HG03378 (cell line): ENCODE results near the gene CCDC121.
A peak's percentile ranks its signal among the peaks of the same experiment; 100 is the strongest.

Experiments used
- ATAC-seq: cut with Tn5 transposase; IDR thresholded peaks from one replicate; pipeline ENCODE4 v1.9.1; 2021; ENCODE audit warnings: mild to moderate bottlenecking, moderate library complexity; ENCODE audit not compliant: unreplicated experiment

The CCDC121 gene

DNA sequence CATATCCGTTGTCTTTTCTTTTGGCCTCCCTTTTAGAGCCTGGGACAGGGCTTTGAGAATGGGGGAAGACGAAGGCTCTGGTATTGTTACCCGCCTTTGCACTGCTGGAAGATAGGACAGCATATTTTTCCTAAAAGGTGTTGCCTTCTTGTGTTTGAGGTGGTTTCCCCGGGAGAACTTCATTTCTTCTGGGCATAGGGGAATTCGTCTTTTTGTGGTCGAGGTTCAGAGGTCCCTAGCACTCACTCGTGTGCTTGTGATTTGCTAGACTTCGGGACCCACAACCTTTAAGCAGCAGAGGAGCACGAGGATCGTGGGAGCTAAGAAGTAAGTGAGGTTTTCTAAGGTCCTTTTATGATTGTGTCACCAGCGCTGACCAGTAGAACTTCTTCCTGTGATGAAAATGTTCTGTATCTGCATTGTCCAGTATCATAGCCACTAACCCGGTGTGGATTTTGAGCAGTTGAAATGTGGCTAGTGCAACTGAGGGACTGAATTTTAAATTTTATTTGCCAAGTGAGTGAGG is 45.4 kb downstream of the CCDC121 start:
- ATAC-seq = no peak

DNA sequence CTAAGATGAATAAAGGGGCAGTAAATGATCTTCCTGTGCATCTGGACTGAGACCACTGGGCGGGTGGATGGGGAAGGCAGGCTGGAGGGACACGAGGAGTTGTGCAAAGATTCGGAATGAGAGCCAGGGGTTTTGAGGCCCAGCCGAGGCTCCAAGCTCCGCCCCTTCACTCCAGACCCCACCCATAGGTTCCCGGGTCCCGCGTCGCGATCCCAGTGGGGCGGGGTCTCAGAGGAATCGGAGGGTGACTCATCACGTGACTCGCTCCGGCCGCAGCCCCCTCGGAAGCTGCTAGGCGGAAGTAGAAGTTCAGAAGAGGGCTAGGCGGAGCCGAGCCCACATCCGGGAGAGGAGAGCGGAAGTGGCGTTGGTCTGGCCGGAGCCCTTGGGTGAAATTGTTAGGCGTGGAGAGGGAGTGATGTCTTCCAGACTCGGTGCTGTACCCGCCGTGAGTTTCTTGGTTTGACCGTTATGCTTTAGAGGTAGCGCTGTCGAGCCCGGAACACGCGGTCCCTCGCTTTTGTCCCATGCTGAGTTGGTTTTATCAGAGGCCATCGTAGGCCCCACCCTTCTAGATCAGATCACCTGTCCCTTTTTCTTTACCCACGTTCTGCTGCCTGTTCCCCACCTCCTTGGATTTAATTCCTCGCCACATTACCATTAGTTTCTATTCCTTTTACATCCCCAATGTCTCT is 46.0 kb downstream of the CCDC121 start, which contains the start of gene ZNF512:
Gene ZNF512, plus strand, starts transcription at position 348 of the 695 bp plus-strand sequence. Its CDS starts 71 bp downstream, at position 419.
- ATAC-seq = peak; percentile 78

DNA sequence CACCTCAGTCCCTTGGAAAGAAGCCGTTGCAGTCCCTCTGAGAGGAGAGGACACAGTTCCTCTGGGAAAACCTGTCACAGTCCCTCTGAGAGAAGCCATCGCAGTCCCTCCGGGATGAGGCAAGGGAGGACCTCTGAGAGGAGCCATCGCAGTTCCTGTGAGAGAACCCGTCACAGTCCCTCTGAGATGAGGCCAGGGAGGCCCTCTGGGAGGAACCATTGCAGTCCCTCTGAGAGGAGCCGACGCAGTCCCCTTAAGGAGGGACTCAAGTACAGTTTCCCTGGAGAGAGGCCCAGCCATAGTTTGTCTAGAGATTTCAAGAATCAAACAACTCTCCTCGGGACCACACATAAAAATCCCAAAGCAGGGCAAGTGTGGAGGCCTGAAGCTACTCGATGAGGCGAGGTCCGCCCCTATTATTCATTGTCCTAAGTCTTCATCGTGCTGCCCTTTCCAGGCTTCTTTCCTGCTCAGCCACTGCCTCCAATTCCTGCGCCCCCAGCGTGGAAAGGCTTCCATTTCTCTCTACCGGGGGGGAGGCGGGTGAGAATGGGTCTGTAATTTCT is 46.6 kb downstream of the CCDC121 start:
- no peak for ATAC-seq

DNA sequence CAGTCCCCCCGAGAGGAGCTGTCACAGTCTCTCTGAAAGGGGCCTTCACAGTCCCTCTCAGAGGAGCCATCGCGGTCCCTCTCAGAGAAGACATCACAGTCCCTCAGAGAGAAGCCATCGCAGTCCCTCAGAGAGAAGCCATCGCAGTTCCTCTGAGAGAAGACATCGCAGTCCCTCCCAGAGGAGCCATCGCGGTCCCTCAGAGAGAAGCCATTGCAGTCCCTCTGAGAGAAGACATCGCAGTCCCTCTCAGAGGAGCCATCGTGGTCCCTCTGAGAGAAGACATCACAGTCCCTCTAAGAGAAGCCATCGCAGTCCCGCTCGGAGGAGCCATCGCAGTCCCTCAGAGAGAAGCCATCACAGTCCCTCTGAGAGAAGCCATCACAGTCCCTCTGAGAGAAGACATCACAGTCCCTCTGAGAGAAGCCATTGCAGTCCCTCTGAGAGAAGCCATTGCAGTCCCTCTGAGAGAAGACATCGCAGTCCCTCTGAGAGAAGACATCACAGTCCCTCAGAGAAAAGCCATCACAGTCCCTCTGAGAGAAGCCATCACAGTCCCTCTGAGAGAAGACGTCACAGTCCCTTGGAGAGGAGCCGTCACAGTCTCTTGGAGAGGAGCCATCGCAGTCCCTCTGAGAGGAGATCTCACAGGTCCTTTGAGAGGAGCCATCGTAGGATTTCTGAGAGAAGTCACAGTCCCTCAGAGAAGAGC is 47.2 kb downstream of the CCDC121 start:
- ATAC-seq = no peak
